Stimulated activated CD4-positive, alpha-beta T cell treated with anti-CD3 and anti-CD28 coated beads, Interleukin-15, amount 100 ng/mL, for 1 hour (primary cell): ENCODE results near the gene FSD2.
"Not testable (repeated sequence)": the region's sequence is repeated elsewhere in the genome, so short reads cannot be mapped to it uniquely, and the experiment has no call there.

Source experiments
- DNase-seq, 2 donors: peaks; one replicate each; pipeline ENCODE4 v3.0.0-alpha.2; 2020; ENCODE audit warnings: low read depth in 1 of 2, low spot score in 1 of 2

FSD2 gene

GRCh38 chr15:82748315-82748714 is 57.6 kb downstream of the FSD2 start:
- DNase-seq, result no peak

GRCh38 chr15:82743810-82744209 is 62.1 kb downstream of the FSD2 start:
- no peak for DNase-seq

- DNase-seq, result no peak
Observed at GRCh38 chr15:82742134-82742533, 63.7 kb downstream of the FSD2 start.

DNA sequence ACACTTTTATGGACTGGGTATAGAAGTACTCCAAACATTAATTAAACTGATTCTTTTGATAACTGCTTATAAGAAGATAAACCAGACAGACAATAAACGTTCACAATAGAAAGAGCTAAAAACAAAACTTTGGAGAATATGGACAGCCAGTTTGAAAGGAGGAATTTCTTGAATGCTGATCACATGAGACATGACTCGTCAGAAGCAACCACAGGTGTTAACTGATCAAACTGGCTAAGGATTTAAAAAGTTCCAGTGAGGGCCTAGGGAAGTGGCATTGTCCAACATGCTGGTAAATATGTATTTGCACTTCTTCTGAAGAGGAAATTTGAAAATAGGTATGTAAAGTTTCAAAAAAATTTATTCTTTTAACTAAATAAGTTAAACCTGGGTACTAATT is 66.8 kb downstream of the FSD2 start:
- no peak for DNase-seq

DNA sequence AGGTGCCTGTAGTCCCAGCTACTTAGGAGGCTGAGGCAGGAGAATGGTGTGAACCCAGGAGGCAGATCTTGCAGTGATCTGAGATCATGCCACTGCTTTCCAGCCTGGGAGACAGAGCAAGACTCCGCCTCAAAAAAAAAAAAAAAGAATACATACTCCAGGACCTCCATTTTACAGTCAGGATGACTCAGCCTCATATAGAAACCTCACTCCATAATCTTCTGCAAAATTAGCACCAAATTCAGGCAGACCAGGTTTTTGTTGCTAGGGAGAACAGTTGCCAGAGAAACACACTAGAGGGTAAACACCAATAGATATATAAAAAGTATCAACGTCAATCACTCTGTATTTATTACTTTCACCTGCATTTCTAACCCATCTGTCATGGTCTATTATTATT is 67.9 kb downstream of the FSD2 start:
- no peak for DNase-seq

- no peak for DNase-seq
Observed at GRCh38 chr15:82731527-82731926, 74.3 kb downstream of the FSD2 start.

DNA sequence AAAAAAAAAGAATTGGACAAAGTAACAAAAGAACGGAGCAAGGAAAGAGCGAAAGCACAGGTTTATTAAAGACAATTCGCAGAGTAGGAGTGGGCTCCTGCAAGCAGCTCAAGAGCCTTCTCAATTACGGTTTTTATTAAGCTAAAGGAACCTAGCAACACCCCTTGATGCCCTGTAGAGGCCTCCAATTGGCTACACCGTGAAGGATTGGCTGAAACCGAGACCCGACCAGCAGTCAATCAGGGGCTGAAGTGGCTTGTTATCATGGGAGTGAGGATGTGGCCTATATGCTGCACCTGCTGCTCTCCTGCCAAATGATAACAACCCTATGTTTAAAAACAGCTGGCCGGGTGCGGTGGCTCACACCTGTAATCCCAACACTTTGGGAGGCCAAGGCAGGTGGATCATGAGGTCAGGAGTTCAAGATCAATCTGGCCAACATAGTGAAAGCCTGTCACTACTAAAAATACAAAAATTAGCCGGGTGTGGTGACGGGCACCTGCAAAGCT is 75.8 kb downstream of the FSD2 start:
- DNase-seq, result no peak

DNA sequence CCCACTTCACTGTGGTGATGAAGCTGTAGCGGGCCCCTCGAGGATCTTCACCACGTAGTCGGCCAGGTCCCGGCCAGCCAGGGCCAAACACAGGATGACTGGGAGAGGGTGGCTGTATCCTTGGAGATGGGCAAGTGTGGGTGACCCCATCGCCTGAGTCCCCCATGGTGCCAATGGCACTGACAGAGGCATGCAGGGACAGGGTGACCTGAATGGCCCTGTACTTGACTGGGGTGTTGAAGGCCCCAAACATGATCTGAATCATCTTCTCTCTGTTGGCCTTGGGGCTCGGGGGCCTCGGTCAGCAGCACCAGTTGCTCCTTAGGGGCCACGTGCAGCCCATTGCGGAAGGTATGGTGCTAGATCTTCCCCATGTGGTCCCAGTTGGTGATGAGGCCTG is 79.1 kb downstream of the FSD2 start:
- no peak for DNase-seq

DNA sequence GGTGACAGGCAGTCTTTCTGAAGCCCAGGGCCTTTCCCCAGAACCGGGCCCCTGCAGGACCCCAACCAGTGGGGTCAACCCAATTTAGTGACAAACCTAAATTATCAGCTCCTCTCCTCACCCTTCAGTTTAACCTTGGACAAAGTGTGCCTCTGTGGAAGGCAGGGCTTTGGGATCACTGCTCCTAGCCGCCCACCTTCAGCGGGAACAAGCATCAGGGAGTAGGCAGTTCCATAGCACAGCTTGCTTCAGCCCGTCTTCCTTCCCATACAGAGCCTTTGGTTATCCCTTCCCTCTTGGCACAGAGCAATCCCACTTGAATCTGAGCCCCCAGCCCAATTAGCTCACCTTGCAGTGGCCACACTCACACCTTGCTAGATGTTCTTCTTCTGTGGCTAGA is 90.9 kb downstream of the FSD2 start:
- no peak for DNase-seq

GRCh38 chr15:82714016-82714415 is 91.9 kb downstream of the FSD2 start:
- no peak for DNase-seq

GRCh38 chr15:82712036-82712435 is 93.8 kb downstream of the FSD2 start:
- DNase-seq, result no peak

DNA sequence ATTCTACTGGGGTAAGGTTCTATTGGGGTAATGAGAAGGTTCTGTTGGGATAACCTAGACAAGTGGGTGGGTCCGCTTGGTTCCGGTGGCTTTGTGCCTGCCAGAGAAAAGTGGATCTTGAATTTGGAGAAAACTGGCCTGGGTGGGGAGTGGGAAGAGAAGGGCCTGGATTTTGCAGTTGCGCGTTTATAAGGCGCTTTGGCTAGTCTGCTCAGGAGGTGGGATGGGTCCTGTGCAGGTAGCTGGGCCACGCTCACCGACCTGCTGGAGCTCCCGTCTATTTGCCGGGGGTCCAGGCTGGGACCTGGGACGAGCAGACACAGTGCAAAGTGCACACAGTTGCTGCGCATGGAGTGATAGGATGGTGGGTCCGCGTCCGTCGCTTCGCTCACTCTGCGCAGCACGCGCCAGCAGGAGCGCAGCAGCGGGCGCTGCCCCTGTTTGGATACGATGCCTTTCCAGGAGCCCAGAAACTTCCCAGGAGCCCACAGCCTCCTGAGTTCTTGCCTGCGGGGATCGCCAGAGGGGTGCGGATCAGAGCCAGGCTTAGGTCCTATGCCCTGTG is 94.9 kb downstream of the FSD2 start:
- no peak for DNase-seq

GRCh38 chr15:82710208-82710555 is 95.7 kb downstream of the FSD2 start:
- DNase-seq, result no peak

- DNase-seq, result peak; percentile 40 to 61
Observed at GRCh38 chr15:82709421-82710207, 96.3 kb downstream of the FSD2 start, which contains the start of gene AP3B2. Gene AP3B2 (minus strand): TSS chr15:82709875. CDS start chr15:82709706, 169 bp downstream.

DNA sequence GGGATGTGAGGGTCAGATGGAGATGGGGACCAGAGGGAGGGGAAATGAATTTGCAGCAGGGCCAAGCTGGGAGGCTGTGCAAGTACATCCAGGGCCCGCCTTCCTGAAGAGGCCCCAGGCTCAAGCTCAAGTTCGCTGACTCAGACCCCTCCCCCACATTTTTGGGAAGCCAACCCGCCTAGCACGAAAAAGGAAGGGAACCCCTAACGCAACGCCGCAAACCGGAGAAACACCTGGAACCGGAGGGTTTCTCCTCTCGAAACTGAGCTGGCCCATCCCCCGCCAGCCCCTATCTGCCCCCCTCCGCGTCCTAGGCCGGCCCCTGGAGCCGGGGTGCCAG is 96.8 kb downstream of the FSD2 start:
- no peak for DNase-seq

GRCh38 chr15:82705856-82706255 is 100.0 kb downstream of the FSD2 start:
- DNase-seq, result not testable (repeated sequence)
